GM12872 (cell line): Measurements from ENCODE around the gene OLFML3.

Source experiments
- TF ChIP-seq, protein P1 (sequence below): IDR thresholded peaks from 3 replicates; pipeline ENCODE4 v1.5.1; 2011; ENCODE audit warnings: low read depth, mild to moderate bottlenecking, low read length, moderate library complexity; ENCODE audit not compliant: insufficient read depth

OLFML3 gene

DNA sequence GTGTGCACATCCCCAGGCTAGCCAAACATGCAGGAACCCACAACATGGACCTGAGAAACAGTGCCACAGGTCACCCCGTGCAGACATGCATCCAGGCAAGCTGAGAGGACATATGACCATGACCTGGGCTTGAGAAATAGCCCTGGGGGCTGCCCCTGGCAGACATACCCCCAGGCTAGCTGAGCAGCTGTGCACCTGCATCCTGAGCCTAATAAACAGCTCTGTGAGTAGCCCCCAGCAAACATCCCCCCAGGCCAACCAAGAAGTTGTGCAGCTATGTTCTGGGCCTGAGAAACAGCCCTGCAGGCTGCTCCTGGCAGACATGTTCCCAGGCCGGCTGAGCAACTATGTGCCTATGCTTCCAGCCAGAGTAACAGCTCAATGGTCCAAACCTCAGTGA is 14.5 kb downstream of the OLFML3 start:
- TF ChIP-seq, protein P1, sequence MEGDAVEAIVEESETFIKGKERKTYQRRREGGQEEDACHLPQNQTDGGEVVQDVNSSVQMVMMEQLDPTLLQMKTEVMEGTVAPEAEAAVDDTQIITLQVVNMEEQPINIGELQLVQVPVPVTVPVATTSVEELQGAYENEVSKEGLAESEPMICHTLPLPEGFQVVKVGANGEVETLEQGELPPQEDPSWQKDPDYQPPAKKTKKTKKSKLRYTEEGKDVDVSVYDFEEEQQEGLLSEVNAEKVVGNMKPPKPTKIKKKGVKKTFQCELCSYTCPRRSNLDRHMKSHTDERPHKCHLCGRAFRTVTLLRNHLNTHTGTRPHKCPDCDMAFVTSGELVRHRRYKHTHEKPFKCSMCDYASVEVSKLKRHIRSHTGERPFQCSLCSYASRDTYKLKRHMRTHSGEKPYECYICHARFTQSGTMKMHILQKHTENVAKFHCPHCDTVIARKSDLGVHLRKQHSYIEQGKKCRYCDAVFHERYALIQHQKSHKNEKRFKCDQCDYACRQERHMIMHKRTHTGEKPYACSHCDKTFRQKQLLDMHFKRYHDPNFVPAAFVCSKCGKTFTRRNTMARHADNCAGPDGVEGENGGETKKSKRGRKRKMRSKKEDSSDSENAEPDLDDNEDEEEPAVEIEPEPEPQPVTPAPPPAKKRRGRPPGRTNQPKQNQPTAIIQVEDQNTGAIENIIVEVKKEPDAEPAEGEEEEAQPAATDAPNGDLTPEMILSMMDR: no peak

DNA sequence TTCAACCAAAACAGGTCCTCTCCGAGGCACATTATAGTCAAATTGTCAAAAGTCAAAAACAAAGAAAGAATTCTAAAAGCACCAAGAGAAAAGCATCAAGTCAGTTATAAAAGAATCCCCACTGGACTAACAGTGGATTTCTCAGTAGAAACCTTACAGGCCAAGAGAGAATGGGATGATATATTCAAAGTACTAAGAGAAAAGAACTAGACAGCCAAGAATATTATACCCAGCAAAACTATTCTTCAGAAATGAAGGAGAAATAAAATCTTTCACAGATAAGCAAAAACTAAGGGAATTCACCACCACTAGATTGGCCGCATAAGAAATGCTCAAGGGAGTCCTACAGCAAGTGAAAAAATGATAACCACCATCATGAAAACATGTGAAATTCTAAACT is 16.1 kb downstream of the OLFML3 start:
- TF ChIP-seq, protein P1: no peak

DNA sequence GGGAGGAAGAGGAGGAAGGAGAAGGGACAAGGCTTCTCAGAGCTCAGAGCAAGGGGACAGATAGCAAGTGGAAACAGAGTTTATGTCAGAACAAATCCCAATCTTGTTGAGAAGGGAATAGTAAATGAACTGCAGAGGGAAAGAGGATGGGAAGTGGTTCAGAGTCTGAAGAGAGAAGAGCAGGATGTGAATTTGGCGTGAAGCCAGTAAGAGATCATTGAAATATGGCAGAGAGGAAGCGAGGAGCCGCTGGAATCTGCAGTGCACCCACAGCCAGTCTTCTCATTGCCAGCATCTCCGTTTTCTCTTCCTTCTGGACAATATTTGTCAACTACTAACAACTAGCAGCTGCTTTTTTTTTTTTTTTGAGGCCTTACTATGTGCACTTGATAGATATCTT is 19.1 kb downstream of the OLFML3 start:
- TF ChIP-seq, protein P1: no peak

DNA sequence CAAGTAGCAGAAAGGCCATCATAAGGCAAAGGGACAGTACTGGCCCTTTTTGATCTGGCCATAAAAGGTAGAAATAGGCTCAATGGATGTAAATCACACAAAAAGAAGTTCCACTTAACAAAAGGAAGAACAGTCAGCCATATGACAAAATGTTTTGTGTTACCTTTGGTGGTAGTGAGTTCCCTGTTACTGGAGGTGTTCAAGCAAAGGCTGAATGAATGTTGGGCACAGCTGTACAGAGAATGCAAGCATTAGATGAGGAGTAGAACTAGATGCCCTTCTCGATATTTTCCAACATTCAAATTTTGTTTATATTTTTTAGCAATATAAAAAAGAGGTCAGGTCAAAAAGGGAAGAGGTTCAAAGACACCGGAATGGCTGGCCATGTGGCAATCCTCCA is 20.0 kb downstream of the OLFML3 start:
- TF ChIP-seq, protein P1: no peak

- TF ChIP-seq, protein P1: no peak
These were observed 20.5 kb downstream of the OLFML3 start for GRCh38 chr1:113999799-114000198.

DNA sequence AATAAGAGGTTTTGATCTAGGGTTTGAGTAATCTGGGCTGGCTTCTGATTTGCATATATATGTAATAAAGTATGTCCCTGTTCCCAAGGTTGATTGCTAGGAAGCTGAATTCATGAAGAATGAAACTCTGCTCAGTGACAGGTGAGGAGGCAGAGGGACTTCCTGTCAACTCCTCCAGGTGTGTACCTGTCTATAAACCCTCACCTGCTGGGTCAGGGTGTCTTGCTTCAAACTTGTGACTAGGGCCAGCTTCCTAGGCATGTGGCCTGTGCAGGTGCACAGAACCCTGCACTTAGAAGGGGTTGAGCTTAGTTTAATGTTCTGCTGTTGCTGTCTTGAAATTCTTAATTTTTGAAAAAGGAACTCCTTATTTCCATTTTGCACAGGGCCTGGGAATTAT is 21.1 kb downstream of the OLFML3 start:
- TF ChIP-seq, protein P1: no peak

DNA sequence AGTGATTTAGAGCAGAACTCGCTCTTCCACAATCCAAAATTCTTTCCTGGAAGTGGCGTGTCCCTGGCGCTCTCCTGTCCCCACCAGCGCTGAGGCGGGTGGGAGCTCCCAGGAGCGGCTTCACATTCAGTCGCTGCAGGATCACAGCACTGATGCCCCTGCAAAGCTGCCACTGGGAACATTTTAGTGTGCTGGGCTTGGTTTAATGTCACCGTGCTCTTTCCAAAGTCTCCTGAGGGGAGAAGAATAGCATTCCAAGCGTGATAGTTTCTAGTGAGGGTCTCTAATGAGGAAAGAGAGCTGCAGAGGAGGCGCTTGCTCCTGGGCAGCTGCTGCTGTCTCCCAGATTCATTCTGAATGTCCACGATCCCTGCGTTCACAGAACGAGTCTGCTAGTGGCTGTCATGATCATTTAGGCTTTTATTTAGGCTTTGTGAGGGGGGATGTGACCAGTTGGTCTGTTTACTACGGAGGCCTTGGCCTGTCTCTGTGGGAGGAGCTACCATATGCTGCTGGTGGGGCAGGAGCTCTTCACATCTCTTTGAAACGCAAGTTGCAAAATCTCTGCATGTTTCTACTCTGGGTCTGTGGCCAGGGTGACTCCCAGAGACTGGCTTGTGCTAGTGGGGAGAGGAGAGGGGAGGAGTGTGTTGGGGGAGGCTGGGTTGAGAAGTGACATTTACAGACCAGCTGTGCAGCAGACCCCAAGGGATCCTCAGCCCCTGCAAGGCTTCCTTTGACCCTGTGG is 23.4 kb downstream of the OLFML3 start:
- TF ChIP-seq, protein P1: no peak

DNA sequence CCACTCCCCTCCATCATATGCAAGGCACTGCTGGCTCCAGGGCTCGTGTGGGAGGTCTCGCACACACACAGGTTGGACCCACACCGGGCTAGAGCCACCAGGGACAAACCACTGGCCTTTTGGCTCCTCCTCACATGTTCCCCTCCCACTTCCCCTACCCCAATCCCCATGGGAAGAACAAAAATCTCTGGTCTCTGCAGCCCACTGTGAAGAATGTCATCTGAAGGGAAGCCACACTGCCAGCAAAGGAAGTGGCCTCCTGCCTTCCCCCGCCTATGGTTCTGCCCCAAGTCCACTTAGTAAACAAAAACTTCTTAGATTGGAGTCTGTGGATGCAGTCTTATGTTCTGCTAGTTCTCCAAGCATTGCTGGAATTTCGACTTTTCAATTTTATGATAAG is 24.2 kb downstream of the OLFML3 start:
- TF ChIP-seq, protein P1: no peak
